NCI-H187 (cell line): ENCODE results near the gene CFAP44.
"Not testable (repeated sequence)": the region's sequence is repeated elsewhere in the genome, so short reads cannot be mapped to it uniquely, and the experiment has no call there.

Source experiments
- DNase-seq, 2 experiments: peaks; one replicate each; lab custom pipeline; 2025; lab: John Stamatoyannopoulos, UW

CFAP44 gene

GRCh38 chr3:113441051-113441770, at the start of gene CFAP44:
TSS of gene CFAP44 (minus strand) at chr3:113441493. CDS start at chr3:113433664, 7,829 bp downstream.
- DNase-seq = no peak

- DNase-seq = no peak
These were observed 43.9 kb upstream of the CFAP44 start for GRCh38 chr3:113485161-113485609.

GRCh38 chr3:113468539-113468938, 27.2 kb upstream of the CFAP44 start:
- no peak for DNase-seq

- no peak for DNase-seq
These were observed 20.2 kb upstream of the CFAP44 start for GRCh38 chr3:113461488-113461887.

- not testable (repeated sequence) for DNase-seq
These were observed 17.3 kb upstream of the CFAP44 start for GRCh38 chr3:113458554-113458953.

GRCh38 chr3:113455446-113455845, 14.2 kb upstream of the CFAP44 start:
- no peak for DNase-seq

GRCh38 chr3:113454630-113455029, 13.3 kb upstream of the CFAP44 start:
- no peak for DNase-seq

GRCh38 chr3:113454057-113454456, 12.8 kb upstream of the CFAP44 start:
- DNase-seq = no peak

- DNase-seq = no peak
These were observed 9.6 kb upstream of the CFAP44 start for GRCh38 chr3:113450911-113451310.

GRCh38 chr3:113439606-113440005, 1.7 kb downstream of the CFAP44 start:
- no peak for DNase-seq

- DNase-seq = no peak
These were observed 3.1 kb downstream of the CFAP44 start for GRCh38 chr3:113438224-113438623.

GRCh38 chr3:113437411-113437810, 3.9 kb downstream of the CFAP44 start:
- DNase-seq = no peak

GRCh38 chr3:113436809-113437208, 4.5 kb downstream of the CFAP44 start:
- no peak for DNase-seq

- DNase-seq = no peak
These were observed 9.5 kb downstream of the CFAP44 start for GRCh38 chr3:113431811-113432210.

- DNase-seq = no peak
These were observed 12.7 kb downstream of the CFAP44 start for GRCh38 chr3:113428581-113428980.

- DNase-seq = no peak
These were observed 17.6 kb downstream of the CFAP44 start for GRCh38 chr3:113423699-113424098.

GRCh38 chr3:113421082-113421481, 20.2 kb downstream of the CFAP44 start:
- DNase-seq = no peak

- DNase-seq = no peak
These were observed 31.6 kb downstream of the CFAP44 start for GRCh38 chr3:113409676-113410075.

GRCh38 chr3:113405180-113405579, 36.1 kb downstream of the CFAP44 start:
- DNase-seq = no peak

- DNase-seq = no peak
These were observed 36.7 kb downstream of the CFAP44 start for GRCh38 chr3:113404637-113405036.
